Smooth muscle cell of the brain vasculature (primary cell): Measurements from ENCODE around the gene ACIN1.
A peak's percentile ranks its signal among the peaks of the same experiment; 100 is the strongest.

ENCODE experiments used
- DNase-seq: peaks from one replicate; pipeline ENCODE4 v3.0.0-alpha.2; 2012; ENCODE audit warnings: low read depth, low spot score

The ACIN1 gene

DNA sequence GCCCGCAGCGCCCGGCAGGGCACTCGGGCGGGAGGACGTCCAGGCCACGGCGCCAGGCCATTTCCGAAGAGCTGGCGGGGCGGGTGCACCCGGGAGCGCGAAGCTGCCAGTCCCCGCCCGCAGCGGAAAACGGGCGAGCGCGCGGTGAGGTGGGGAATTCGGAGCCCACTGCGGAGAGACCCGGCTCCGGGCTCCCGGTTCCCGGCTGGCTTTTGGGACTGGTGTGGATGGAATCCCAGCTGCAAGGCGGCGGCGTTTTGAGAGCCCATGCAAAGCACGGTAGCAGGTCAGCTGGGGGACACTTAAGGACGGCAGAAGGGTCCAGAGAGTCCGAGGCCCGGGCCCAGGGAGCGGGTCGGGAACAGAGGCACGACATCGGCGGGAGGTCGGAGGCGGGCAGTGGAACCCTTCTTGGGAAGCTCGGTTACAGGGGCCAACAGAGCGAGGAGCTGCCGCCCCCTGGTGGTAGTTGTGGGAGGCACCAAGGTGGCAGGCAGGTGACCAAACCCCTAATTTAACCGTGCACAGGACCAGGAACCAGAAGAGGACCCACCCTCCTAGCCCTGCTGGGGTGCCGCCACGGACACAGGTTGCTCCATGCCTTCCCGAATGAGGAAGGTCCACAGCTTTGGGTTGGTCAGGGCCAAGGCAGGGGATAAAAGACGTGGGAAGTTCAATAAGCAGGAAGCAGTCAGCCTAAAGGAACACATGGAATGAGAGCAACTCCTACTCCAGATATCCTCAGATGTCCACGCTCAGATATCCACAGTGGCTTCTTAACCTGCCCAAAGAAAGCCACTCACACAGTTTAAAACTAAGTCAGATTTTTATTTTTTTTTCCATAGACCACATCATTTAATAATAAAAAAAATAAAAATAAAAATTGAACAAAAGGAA is 36.9 kb downstream of the ACIN1 start:
- DNase-seq: peak; percentile 63

GRCh38 chr14:23056956-23057756 is 37.8 kb downstream of the ACIN1 start, which contains the start of gene CDH24:
TSS of gene CDH24 (minus strand) at chr14:23057520. CDS start at chr14:23055733, 1,787 bp downstream.
- no peak for DNase-seq

DNA sequence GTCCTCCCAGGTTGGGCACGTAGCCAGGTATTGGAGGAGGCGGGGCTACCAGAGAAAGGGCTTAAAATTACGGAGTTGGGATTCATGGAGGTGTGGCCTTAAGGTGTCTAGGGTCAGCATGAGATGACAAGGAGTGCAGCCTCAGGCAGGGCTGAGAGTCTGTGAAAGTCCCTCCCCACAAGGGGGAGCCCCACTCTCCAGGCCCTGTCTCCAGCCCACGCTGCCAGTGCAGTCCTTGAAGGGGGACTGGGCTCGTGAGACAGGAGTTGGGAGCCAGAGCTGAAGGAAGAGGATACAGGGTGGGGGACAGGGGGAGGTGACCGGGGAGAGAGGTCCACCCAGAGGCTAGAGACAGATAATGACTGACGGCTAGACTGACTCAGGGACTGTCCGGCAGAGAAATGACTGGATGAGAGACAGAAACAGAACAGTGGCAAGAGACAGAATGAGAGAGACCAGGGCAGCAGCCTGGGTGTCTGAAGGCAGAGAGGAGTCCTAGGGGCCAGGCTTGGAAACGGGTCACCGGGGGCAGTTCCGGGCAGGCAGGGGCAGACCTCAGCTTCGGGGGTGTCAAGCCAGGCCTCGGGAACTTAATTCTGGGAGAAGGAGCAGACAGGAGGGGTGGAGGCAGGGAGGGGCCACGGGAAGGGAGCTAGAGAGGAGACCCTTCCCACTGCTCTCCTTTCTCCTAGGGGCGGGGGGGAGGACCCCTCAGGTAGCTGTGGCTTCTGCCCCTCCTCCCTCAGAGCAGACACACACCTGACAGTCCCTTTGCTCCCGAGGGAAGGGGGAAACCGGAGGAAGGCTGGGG is 38.6 kb downstream of the ACIN1 start:
- DNase-seq: no peak

- DNase-seq: no peak
Observed at GRCh38 chr14:23055621-23056144, 39.3 kb downstream of the ACIN1 start.

GRCh38 chr14:23055147-23055550 is 39.8 kb downstream of the ACIN1 start:
- DNase-seq: no peak

- DNase-seq: no peak
Observed at GRCh38 chr14:23054000-23054811, 40.7 kb downstream of the ACIN1 start.

GRCh38 chr14:23053426-23053825 is 41.5 kb downstream of the ACIN1 start:
- DNase-seq: no peak

- no peak for DNase-seq
Observed at GRCh38 chr14:23052671-23053070, 42.3 kb downstream of the ACIN1 start.

DNA sequence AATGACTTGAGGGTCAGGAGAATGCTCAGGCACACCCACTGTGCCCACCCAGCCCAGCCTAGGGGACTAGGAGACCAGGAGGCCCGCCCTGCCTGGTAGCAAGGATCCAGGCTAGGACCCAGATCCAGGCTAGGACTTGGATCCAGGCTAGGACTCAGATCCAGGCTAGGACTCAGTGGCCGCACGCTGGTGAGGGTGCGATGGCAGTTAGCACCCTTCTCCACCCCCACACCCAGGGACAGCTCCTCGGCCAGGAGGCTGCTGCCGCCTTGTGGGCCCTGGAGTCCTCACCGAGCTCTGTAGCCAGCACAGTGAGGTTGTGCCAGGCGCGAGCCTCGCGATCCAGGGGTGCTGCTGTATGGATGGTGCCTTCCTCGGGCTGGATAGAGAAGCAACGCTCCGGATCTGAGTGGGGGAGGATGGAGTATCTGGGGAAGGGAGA is 42.7 kb downstream of the ACIN1 start:
- DNase-seq: no peak

DNA sequence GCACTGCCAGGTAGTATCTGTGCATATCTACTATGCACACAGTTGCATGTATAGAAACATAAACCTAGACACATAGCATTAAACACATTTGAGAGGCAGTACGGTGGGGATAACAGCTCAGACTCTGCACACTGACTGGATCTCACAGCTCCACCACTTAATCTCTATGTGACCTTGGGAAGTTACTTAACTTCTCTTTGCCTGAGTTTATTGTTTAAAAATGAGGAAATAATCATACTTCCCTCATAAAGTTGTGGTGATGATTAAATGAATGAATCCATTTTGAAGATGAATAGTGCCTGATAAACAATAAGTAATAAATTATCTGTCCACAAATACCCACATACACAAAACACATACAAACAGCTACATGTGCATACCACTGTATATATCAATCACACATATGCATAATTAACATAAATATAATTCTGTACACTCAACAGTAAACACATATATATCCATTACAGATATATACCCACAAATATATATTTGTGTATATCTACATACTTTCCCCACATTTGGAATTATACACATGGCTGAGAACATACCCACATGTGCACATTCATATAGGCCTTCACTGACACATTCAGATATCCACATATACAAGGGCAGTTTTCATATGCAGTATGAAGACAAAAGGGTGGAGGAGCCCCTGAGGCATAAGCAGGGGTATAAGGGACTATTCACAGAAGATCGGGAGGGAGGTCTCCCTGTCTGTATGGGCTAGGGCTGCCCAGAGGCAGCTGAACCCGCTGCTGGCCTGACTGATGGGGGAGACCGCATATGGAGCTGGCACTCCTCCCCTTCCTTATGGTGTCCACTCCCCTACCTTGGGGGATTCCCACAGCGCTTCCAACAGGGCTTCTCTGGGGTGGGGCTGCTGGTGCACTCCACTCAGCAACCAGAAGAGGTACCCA is 43.5 kb downstream of the ACIN1 start:
- no peak for DNase-seq

DNA sequence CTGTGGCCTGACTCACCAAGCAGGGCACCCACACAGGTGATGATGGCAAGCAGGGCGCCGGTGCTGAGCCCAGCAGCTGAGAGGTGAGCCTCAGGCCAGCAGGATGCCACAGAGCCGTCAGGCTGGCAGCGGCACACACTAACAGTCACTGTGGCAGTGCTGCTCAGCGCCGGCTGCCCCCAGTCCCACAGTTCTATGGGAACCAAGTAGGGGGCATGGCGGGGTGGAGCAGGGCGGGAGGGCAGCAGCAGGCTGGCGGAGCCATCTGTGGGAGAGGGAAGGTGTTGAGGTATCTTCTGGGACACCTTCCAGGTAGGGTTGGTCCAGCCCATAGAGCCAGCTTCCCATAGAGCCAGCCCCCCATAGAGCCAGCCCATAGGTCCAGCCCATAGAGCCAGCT is 45.9 kb downstream of the ACIN1 start:
- no peak for DNase-seq

GRCh38 chr14:23047751-23048693 is 46.9 kb downstream of the ACIN1 start:
- DNase-seq: no peak

DNA sequence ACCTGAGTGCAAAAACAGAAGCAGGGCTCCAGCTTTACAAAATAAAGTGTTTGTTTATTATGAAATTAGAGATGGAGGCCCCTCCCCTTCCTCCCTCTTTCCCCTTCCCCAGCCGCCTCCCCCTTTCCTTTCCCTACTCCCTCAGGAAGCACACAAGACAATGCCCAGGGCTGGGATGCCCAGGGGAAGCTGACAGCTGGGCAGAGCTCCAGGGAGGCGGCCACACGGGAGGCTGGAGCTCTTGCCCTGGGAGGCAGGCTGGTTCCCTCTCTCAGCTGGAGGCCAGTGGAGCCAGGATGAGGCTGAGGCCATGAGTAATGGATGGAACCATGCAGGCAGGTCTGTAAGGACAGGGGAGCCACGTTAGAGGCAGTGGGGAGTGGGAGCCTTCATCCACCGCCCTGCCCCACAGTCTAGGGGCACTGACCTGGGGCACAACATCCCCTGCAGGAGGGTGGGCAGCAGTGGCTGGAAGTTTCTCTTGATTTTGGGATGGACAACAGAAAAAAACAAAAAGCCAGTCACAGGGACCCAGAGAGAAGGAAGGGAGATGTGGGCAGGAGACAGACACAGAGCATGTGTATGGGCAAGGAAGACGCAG is 47.8 kb downstream of the ACIN1 start:
- no peak for DNase-seq

- DNase-seq: no peak
Observed at GRCh38 chr14:23045419-23046357, 49.2 kb downstream of the ACIN1 start.

DNA sequence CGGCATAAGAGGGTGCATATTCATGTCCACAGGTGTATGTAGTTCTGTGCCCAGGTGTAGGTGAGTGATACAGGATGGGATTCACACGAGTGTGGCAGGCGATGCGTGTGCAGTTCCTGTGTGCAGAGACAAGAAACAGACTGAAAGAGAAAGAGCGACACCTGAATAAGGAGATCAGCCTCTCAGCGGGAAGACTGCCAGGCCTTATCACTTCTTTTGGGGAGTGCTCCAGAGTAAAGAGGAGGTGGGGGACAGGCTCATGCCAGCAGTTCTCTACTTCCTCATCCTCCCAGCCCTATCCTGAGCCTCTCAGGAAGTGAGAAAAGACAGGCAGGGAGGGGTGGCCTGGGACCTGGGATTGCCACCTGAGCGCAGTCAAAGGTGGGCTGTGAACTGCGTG is 50.1 kb downstream of the ACIN1 start:
- DNase-seq: no peak

DNA sequence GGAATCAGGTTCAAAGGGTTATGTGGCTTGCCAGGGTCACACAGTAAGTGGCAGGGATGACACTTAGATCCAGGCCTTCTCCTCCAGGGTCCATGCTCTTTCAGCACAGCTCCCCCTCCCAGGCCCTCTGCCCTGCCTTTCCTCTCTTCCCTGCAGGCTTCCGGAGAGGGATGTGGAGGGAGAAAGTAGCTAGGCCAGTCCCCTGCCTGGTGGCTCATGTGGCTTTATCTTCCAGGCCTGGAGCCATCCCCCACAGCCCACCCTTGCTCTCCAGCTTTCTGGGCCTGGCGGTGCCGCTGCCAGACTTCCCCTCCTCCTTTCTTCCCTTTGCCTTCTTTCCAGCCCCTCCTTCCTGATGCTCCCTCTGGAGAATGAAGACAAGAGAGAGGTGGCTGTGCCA is 51.2 kb downstream of the ACIN1 start:
- DNase-seq: no peak

GRCh38 chr14:23043145-23043544 is 51.8 kb downstream of the ACIN1 start:
- DNase-seq: no peak
